Myocyte (in vitro differentiated cells): ENCODE measurements around the gene ANKRD23. TPM values are rescaled to one million over a fixed set of nuclear protein-coding genes. Genes with fewer than 3 reads are reported as not detected.
"Not testable (repeated sequence)": the region's sequence is repeated elsewhere in the genome, so short reads cannot be mapped to it uniquely, and the experiment has no call there.

ENCODE experiments used
- DNase-seq: peaks from one replicate; pipeline ENCODE4 v3.0.0-alpha.2; 2012; ENCODE audit warnings: low read depth
- total RNA-seq: library from RNA; depleted of rRNA; stranded (reverse); fragments of >200 nt; gene quantifications from 2 replicates; pipeline ENCODE4 v1.2.3, GENCODE V29; 2014

Gene ANKRD23
- total RNA-seq, 1 donor from 2014 or later, result 4.3 TPM

DNA sequence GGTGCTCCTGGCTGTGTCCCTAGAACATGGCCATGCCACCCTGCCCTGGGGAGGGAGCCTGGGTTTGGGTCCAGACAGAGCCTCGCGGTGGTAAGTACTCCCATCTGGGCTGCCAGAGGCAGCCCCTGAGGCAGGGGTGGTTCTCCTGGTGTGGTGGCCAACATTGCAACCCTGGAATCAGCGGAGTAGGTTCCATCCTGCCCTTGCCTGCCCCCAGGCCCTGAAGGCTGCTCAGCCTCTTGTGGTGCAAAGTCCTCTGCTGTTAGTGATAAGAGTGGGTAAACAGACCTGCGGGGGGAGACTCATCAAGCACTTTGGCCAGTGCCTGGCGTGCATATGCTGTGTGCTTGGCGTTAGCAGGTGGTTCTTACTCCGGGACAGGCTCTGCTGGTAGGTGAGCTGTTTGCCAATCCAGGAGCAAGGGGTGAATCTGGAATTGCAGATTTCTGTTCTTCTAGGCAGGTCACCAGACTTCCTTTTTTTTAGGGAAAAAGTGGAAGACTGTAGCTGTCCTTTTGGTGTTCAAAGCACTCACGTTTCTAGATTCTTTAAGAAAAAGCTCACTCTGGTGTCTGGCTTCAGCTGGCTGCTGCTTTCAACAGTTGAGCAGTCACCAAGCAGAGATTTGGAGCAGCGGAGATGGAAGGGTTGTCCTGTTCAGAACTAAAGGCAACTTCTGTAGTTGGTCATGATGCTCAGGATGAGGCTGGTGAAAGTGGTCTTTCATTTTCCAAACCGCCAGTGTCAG is 24.5 kb downstream of the ANKRD23 start:
- DNase-seq, result no peak

DNA sequence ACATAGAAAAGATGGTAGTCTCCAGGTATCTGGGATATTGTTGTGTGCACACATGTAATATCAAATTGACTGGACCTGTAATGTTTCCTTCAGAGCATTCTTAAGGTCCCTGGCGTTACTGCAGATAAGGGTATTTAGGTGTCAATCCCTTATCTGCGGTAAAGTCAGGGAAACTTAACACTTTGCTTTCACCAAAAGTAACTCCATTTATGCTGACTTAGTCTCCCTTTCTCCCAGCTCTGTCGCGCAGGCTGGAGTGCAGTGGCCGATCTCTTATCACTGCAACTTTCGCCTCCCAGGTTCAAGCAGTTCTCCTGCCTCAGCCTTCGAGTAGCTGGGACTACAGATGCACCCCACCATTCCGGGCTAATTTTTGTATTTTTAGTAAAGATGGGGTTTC is 25.9 kb downstream of the ANKRD23 start:
- no peak for DNase-seq

DNA sequence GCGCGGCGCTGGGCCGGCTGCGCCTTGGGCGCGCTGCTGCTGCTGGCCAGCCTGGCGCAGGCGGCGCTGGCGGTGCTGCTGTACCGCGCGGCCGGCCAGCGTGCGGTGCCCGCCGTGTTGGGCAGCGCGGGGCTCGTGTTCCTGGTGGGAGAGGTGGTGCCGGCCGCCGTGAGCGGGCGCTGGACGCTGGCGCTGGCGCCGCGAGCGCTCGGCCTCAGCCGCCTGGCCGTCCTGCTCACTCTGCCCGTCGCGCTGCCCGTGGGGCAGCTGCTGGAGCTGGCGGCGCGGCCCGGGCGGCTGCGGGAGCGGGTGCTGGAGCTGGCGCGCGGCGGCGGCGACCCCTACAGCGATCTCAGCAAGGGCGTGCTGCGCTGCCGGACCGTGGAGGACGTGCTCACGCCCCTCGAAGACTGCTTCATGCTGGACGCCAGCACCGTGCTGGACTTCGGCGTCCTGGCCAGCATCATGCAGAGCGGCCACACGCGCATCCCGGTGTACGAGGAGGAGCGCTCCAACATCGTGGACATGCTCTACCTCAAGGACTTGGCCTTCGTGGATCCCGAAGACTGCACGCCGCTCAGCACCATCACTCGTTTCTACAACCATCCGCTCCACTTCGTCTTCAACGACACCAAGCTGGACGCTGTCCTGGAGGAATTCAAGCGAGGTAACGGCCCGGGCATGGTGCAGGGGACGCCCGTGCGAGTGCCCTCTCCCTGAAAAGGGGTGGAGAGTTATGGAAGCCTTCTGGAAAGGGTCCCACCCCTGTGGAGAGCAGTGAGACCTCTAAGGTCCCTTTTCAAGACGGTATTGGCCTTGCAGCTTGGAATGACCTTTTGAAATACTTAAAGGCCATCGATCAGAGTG is 26.8 kb downstream of the ANKRD23 start:
- peak; percentile 12 for DNase-seq

DNA sequence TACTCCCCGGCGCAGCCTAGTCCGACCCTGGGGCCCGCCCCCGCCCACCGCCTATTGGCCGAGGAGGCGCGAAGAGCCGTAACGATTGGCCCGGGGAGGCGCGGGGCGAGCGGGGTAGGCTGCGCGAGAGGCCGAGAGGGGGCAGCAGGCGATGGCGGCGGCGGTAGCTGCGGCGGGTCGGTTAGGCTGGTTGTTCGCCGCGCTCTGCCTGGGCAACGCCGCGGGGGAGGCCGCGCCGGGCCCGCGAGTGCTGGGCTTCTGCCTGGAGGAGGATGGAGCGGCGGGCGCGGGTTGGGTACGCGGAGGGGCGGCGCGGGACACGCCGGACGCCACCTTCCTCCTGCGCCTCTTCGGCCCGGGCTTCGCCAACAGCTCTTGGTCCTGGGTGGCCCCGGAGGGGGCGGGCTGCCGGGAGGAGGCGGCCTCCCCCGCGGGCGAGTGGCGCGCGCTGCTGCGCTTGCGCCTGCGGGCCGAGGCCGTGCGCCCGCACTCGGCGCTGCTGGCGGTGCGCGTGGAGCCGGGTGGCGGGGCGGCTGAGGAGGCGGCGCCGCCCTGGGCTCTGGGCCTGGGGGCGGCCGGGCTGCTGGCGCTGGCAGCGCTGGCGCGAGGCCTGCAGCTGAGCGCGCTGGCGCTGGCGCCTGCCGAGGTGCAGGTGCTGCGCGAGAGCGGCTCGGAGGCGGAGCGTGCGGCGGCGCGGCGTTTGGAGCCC is 27.5 kb downstream of the ANKRD23 start, which contains the start of gene CNNM3:
CNNM3 (plus strand) TSS at position 142 of the 709 bp plus-strand sequence; CDS start at position 152, 10 bp downstream.
- DNase-seq, result peak; percentile 94

DNA sequence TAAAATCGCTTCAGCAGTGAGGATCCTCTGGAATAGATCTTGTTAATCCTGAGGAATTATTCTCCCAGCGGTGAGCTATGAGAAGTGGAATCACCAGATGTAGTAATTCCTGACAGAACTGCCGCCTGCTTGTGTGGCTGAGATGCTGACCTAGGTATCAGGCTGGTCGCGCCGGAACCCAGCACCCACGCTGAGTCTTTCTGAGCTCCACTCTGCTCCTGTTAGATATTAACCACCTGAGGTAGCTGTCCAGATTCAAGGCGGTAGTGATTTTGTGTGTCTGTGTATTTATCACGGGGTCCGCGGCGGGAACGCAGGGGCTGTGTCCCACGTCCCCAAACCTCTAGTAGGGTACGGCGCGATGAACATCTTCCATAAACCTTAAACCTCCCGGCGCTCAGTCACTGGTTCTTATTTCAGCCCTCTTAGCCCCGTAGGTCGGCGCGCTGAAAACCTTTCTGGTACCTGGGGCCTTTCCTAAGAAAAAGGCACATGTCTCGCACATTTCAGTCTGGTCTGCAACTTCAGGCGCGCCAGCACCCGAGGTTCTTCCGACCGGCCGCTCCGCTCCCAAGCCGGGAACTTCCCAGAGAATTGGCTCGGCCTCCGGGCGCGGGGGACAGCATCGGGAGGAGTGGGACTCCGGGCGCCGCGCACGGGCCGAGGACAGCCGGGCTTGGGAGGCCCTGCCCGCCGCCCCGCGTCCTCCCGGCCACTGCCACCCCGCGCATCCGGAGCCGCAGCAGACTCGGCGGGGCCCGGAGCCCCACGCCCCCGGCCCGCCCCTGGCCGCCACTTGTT is 28.3 kb downstream of the ANKRD23 start:
- peak; percentile 13 for DNase-seq

DNA sequence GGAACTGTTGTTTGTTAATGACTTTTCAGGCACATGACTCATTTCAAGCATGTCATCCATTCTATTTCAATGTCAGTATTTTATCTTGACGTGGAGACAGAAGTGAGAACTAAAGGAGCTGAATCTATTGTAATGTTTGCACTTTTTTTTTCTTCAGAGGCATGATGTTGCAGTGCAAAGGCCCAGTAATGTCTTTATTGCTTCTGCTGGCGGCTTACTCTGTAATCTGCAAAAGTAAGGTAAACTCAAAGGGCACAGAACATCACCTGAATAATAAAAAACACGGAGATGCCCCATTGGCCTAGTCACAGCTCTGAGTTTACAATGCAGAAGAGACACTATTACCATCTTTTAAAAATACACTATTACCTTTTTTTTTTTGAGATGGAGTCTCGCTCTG is 30.2 kb downstream of the ANKRD23 start:
- no peak for DNase-seq

DNA sequence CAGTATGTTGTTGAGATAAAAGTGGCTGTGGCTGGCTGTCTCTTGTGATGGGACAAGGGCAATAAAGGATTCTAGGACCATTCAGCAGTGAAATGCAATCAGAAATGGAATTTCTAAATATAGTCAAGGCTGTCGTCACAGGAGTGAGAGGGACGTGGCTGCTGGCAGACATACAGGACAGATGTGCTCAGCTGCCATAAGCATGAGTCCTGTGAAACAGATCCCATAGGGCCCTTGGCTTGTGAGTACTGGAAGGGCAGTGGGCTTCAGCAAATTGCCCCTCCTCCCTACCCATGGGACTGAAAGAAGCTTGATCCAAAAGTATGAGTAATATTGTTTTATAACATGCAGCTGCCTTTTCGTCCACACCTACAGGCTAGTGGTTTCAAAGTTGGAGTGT is 31.9 kb downstream of the ANKRD23 start:
- peak; percentile 64 for DNase-seq

DNA sequence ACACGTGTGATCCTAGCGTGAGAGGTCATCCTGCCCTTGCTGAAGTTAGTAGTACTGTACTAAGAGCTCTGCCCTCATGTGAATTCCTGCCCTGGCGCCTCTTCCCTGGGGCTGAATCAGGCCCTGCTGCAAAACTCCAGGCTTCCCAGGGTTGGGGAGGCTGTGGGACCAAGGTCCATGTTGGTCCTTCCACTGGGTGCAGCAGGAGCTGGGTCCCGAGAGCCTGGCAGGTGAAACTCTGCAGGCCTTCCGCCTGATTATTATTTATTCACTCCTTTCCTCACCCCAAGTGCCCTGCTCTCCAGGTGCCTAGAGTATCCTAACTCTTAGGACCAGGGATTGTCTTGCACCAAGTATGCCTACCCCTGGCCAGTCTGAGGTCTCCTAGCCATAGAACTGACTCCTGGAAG is 33.0 kb downstream of the ANKRD23 start:
- DNase-seq, result no peak

DNA sequence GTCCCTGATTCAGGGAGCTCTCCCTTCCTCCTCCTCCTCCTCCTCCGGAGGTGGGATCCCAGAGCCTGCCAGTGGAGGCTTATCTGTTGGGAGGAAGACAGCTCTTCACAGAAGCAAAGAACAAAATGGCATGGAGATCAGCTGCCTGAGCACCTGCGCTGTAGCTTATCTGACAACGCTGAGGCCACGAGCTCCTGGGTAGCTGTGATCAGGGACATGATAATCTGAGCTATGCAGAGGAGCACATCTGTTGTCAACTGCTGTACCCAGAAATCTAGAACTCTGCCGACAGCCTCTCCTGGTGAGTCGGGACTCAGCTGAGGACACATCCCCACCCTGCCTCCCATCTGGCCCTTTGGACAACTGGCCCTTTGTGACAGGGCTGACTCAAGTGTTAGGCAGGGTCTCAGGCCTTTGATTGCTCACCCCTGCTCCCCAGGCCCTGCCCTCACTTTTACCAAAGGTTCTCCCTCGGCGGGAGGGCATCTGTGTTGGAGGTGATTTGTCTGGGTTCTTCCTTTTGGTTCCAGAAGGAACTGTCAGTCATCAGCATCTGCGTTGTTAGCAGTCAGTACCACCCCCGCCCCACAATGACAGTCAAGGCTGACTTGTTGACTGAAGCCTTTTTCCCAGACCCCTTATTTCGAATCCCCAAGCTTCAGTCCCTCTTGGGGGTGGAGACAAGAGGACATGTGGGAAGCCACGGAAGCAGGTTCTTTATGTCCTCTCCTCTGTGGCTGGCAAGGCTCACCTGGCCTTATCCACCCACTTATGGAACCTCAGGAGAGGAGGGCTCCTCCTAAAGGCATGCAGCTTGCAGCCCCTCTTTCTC is 33.7 kb downstream of the ANKRD23 start:
- peak; percentile 24 for DNase-seq

DNA sequence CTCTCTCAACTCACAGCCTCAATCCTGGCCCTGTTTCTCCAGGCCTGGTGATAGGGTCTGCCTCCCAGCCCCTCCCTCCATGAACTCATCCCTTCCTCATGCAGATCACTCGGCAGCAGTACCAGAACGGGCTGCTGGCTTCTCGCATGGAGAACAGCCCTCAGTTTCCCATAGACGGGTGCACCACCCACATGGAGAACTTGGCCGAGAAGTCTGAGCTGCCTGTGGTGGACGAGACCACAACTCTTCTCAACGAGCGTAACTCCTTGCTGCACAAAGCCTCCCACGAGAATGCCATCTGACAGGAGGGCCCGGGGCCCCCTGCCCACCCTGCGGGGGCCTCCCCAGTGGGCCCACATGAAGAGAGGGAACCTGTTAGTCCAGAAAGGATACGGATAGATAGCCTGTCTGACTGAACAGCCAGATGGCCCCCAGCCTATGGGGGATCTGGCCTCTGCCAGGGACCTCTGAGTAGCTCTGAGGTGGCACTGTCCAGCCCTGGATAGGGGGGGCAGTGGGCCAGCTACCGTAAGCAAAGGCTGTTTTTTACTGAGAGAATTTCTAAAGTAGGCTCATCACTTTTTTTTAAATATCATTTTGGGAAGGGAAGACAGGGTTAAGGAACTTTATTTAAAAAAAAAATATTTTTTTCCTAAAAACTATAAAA is 34.5 kb downstream of the ANKRD23 start:
- no peak for DNase-seq

DNA sequence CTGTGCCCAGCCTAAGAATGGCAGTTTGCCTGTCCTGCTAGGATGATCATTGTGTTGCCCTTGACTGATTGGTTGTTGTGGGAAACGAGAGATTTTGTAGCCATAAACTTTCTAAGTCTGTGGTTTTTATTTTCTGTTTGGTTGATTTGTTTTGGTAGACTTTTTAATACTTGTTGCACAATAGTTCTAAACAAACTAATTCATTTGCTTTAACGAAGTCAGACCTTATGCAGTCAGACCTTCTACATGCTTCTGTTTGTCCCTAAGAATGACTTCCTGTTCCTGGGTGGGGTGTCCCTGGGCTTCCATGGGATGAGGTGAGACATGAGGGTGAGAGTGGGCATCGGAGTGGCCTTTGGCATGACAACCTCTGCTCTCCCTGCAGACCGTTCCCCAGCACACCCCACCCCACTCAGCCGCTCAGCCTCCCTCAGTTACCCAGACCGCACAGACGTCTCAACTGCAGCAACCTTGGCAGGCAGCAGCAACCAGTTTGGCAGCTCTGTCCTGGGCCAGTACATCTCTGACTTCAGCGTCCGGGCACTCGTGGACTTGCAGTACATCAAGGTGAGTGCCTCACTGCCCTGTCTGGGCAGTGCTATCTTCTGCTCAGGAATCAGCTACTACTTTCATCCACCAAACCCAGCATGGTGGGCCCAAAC is 35.5 kb downstream of the ANKRD23 start:
- no peak for DNase-seq

DNA sequence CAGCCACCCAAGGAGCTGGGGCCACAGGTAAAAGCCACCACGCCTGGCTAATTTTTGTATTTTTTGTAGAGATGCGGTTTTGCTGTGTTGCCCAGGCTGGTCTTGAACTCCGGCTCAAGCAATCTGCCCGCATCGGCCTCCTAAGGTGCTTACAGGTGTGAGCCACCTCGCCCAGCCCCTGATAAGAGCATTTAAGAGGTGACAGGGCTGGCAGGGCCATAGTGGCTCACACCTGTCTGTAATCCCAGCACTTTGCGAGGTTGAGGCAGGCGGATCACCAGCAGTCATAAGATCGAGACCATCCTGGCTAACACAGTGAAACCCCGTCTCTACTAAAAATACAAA is 36.7 kb downstream of the ANKRD23 start:
- no peak for DNase-seq

DNA sequence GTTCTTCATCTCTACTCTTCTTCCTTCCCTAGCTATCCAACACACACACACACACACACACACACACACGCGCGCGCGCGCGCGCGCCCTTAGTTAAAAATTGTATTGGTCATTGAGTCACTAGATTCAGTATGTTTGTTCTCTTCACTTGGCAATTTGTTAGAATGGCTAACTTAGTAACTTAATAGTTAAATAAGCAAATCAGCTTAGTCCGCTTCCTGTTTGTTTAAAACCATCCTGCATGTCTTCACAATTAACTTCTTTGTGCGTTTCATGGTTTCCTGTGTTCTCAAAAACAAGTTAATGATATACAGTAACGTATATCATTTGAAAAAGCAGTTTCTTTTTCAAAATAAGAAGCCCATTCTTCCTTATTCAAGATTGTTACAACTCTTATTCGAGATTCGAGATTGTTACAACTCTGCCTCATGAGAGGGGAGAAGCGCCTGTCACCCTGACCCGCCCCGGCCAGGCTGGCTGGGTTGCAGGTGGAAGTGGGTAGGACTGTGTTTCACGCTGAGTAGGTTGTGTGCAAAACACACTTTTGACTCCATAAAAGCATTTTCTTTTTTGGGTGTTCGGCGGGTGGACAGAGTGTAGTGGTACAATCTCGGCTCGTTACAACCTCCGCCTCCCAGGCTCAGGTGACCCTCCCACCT is 37.2 kb downstream of the ANKRD23 start:
- no peak for DNase-seq

DNA sequence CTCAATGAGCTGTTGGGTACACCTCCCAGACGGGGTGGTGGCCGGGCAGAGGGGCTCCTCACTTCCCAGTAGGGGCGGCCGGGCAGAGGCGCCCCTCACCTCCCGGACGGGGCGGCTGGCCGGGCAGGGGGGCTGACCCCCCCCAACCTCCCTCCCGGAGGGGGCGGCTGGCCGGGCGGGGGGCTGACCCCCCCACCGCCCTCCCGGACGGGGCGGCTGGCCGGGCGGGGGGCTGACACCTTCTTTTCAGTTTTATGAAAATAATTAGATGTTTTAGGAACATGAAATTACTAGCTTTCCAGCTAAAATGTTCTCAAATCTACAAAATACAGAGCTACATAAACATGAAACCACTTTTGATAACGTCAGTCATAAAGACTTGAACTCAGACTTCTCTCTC is 37.9 kb downstream of the ANKRD23 start:
- not testable (repeated sequence) for DNase-seq

DNA sequence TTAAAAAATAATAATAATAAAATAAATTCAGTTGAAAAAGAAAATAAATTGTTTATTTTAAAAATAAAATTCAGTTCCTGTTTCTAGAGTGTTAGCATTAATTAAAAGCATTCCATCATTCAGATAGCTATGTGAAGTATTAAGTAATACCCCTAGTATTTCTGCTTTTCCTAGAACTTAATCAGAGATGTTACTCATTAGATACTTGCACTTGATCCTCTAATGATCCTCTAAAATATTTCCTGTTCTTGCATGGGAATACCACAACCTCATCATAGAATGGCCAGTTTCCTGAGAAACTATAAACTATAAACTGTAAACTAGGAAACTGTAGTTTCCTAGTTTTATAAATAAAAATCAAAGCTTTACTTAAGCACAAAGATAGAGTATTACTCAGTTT is 38.8 kb downstream of the ANKRD23 start:
- DNase-seq, result no peak

DNA sequence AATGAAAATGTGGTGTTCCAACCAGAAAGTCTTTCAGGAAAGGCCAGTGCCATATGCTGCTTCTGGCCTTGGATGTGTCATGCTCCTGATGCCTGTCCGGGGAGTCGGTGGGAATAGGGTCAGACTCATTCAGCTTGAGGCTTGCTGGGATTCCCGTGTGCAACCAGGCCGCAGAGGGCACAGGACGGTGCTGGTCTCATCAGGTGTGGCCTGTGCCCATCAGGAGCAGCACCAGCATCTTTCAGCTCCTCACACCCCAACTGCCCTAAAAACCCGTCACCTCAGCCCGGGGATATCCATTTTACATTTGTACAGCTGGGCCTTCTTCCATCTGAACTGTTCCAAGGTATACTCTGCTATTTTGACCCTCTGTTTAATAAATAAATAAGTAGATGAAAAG is 41.1 kb downstream of the ANKRD23 start:
- no peak for DNase-seq

DNA sequence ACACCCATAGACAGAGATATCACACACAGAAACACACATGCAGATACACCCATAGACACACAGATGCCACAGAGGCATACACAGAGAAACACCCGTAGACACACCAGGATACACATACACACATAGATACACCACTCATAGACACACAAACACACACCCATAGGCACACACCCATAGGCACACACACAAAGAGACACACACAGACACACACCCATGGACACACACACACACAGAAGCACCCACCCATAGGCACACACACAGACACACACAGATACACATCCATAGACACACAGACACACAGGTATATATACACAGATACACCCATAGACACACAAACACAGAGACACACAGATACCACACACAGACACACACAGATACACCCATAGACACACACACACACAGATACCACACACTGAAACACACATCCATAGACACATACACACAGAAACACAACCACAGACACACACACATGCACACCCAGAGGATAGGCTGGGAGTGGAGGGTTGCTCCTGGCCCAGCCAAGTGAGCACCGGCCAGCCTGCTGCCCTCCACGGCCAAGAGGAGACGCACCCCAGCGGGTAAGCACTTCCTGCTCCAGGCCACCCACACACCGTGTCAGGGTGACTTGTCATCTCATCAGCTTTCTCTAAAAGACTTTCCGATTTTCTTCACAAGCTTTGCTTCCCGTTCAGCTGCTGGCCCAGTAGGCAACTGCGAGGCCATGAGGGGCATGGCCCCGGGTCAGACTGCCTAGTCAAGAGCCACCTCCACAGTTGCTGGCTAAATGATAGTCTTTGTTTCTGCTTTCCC is 41.8 kb downstream of the ANKRD23 start:
- no peak for DNase-seq
